HG02840 (cell line): ENCODE measurements around the gene CTU1.

Experiments
- ATAC-seq: cut with Tn5 transposase; IDR thresholded peaks from one replicate; pipeline ENCODE4 v1.9.1; 2021; ENCODE audit warnings: mild to moderate bottlenecking, moderate library complexity, moderate number of reproducible peaks; ENCODE audit not compliant: unreplicated experiment, low FRiP score

The CTU1 gene

DNA sequence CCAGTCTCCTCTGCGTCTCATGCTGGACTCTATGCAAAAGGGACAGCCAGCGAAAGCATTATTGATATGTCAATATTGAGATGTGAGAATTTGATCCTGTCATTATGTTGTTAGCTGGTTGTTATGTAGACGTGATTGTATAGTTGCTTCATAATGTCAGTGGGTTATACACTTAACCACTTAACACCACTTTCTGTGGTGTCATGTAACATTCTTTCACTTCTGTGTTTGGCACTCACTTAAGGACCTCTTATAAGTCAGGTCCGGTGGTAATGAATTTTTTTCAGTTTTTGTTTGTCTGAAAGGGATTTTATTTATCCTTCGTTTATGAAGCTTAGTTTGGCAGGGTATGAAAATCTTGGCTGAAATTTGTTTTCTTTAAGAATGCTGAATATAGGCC, 26.8 kb upstream of the CTU1 start:
- no peak for ATAC-seq

DNA sequence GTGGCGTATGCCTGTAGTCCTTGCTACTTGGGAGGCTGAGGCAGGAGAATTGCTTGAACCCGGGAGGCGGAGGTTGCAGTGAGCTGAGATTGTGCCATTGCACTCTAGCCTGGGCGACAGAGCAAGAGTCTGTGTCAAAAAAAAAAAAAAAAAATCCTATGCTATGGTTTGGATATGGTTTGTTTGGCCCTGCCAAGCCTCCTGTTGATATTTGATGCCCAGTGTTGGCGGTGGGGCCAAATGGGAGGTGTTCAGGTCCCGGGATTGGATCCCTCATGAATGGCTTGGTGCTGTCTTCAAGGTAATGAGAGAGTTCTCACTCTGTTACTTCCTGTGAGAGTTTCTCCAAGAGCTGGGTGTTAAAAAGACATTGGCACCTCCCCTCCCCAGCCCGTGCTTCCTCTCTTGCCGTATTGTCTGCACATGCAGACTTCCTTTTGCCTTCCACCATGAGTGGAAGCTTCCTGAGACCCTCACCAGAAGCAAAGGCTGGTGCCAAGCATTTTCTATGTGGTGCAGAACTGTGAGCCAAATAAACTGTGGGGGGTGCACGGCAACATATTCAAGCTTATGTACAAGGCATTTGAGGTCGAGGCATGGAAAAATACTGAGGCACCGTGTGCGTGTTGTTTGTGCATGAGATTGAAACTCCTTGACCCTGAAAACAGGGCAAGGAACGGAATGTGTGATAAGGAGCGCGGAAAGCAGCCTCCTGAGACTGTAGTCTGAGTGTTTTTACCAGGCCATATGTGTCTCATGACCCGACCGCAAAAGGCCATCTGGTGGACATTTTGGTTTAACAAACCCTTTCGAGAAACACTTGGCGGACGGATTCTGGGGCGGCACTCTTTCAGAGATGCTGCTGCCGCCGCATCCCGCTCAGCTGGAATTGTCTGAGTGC, 23.8 kb upstream of the CTU1 start:
- ATAC-seq: no peak

DNA sequence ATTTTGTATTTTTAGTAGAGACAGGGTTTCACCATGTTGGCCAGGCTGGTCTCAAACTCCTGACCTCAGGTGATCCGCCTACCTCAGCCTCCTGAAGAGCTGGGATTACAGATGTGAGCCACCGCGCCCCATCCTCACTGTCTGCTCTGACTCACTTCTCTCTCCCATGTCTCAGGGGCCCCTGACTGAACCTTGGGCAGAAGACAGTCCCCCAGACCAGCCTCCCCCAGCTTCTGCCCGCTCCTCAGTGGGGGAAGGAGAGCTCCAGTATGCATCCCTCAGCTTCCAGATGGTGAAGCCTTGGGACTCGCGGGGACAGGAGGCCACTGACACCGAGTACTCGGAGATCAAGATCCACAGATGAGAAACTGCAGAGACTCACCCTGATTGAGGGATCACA, 21.5 kb upstream of the CTU1 start:
- no peak for ATAC-seq

- ATAC-seq: no peak
Measured at GRCh38 chr19:51128227-51128626, 20.0 kb upstream of the CTU1 start.

DNA sequence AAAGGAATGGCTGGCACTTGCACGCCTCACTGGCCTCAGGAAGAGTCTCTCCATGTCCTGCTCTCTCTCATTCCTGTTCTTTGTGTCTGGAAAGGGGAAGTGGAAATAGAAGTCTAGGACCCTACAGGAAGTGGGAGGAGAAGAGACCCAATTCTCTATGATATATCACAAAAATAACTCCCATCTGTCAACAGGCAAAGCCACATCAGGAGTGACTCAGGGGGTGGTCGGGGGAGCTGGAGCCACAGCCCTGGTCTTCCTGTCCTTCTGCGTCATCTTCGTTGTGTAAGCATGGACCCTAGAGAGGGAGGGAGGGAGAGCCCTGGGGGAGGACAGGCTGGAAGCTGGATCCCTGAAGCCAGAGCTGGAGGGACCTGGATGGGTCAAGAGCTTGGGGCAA, 19.5 kb upstream of the CTU1 start:
- ATAC-seq: no peak

DNA sequence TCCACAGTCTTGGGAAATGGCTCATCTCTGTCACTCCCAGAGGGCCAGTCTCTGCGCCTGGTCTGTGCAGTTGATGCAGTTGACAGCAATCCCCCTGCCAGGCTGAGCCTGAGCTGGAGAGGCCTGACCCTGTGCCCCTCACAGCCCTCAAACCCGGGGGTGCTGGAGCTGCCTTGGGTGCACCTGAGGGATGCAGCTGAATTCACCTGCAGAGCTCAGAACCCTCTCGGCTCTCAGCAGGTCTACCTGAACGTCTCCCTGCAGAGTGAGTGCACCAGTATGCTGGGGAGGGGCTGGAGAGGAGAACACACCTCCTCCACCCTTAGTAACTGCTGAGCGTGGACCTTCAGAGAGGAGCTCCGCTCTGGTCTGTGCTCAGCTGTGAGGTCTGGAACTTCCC, 18.8 kb upstream of the CTU1 start:
- no peak for ATAC-seq

GRCh38 chr19:51125421-51126075, 17.3 kb upstream of the CTU1 start:
- ATAC-seq: no peak

- ATAC-seq: no peak
Measured at GRCh38 chr19:51124729-51125128, 16.5 kb upstream of the CTU1 start, which contains the start of gene SIGLEC9. Gene SIGLEC9 (plus strand): TSS chr19:51124906. CDS start chr19:51124975, 69 bp downstream.

DNA sequence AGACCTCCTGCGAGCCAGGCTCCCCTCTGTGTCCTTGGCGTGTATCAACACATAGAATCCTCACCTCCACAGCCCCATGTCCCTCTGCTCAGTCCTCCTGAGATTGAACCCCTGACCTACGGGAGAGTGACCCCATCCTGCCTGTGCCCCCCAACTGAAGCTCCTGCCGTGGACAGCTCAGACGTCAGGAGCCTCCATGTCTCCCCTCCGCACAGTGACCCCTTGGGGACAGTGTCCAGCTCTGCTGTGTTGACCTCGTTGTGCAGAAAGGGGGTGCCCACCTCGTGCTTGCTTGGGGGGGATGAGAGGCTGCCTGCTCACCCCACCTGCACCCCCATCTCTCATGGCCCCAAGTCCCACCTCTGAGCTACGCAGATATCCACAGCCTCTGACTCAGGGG, 16.0 kb upstream of the CTU1 start:
- no peak for ATAC-seq

DNA sequence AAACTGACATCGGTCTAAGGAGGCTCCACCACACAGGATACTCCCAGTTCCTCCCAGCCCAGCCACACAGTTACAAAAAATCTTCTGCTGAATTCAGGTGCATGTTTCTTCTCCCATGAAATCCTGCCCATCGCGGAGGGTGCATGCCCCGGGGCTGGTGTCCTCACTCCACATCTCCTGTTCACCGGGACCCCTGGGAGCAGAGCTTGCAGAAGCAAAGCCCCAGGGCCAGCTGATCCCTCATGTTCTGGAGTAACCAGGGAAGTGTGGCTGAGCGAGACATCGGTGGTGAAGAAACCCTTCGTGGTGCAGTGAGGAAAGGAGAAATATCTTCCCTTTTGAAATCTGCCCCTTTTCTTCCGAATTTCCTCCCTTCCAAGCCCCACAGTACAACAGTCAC, 15.6 kb upstream of the CTU1 start:
- no peak for ATAC-seq

DNA sequence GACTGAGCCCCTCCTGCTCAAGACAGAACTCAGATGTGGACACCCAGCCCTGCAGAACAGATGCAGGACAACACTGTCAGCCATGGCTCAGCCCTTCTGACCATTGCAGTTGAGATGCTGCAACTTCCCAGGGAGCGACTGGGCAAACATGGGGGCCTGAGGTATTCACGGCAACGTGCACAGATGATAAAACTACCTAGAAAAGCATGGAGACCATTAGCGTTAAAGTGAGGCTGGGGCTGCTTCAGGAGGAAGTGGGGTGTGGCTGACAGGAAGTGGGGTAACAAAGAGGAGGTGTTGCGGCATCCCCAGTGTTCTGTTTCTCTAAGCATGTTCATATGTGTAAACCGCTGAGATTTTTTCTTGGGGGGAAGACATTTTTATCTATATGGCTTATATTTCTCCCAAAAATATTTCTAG, 15.2 kb upstream of the CTU1 start:
- ATAC-seq: no peak

DNA sequence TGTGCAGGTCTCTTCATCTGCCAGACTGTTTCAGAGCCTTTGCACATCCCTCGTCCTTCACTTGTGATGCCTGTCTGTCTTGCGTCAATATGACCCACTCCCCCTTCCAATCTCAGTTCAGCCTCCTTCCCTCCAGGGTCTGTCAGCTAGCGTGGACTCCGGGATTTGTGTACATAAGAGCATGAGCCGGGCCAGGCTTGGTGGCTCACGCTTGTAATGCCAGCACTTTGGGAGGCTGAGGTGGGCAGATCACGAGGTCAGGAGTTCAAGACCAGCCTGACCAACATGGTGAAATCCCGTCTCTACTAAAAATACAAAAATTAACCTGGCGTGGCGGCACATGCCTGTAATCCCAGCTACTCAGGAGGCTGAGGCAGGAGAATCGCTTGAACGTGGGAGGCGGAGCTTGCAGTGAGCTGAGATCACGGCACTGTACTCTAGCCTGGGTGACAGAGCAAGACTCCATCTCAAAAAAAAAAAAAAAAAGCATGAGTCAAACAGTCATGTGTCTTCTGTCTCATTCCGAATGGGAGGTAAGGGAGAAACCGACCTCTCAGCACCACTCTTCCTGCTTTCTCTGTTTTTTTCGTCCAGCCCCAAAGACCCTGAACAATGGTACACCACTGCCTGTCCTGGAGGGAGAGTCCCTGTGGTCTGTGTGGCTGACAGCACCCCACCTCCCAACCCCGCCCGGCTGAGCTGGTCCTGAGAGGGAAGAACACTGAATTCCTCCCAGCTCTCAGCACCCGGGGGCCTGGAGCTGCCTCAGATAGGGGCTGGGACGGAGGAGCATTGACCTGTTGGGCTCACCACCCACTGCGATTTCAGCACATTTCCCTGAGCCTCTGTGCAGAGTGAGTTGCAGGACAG, 14.1 kb upstream of the CTU1 start:
- no peak for ATAC-seq

DNA sequence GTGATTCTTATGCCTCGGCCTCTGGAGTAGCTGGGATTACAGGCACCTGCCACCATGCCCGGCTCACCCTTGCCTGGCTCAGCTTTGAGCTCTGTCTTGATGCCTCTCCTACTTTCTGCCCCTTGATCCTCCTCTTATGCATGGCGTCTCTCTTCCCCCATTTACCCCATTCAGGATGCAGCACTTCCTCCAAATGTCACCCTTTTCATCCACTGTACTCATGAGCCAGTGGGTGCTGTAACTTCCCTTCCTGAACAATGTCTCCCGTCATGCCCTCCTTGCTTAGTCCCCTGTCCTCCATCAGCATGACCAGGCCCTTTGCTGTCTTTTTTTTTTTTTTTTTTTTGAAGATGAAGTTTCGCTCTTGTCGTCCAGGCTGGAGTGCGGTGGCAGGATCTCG, 13.0 kb upstream of the CTU1 start:
- no peak for ATAC-seq

GRCh38 chr19:51120160-51120559, 12.0 kb upstream of the CTU1 start:
- ATAC-seq: no peak

DNA sequence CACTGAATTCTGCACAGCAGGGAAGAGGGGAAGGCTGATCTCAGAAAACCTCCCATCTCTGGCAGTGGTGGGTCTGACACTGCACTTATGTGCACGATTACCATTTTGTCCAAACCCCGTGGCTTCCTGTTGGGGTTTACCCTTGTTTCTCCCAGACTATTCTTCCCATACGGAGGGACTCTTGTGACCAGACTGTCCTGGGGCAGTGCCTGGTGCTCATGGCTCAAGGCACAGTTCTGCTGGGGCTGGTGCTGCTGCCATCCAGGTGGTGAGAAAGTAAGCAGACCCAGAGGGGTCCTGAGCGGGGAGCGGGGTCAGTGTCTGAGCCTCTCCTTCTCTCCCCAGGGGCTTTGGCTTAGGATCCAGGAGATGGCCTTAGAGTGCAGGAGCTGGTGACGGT, 11.4 kb upstream of the CTU1 start:
- ATAC-seq: no peak

DNA sequence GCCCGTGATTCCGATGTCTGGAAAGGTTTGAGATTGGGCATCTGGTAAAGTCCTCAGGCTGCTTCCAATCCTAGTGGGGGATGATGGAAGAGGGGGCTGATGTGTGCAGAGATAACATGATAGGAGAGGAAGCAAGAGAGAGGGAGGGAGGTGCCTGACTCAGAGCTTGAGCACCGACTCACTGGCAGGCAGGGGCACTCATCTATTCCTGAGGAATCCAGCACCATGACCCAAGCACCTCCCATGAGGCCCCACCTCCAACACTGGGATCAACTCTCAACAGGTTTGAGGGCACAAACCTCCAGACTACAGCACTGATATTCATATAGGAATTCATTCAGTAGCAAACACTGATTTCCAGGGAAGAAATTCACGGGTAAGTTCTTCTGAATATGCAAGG, 10.9 kb upstream of the CTU1 start:
- no peak for ATAC-seq

GRCh38 chr19:51116736-51117286, 8.6 kb upstream of the CTU1 start:
- ATAC-seq: no peak

- no peak for ATAC-seq
Measured at GRCh38 chr19:51114087-51114729, 6.0 kb upstream of the CTU1 start.

GRCh38 chr19:51111606-51112005, 3.4 kb upstream of the CTU1 start:
- ATAC-seq: no peak

DNA sequence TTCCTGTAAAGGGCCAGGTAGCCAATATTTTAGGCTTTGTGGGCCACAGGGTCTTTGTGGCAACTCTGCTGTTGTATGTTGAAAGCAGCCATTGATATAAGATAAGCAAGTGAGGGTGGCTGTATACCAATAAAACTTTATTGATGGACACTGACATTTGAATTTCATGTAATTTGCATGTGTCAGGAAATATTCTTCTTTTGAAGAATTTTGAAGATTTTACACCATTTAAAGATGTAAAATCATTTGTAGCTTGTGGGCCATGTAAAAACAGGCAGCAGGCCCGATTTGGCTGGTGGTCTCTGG, 2.4 kb upstream of the CTU1 start:
- no peak for ATAC-seq
